ENCODE results near the gene LYPD4.
"Not testable (repeated sequence)": the region's sequence is repeated elsewhere in the genome, so short reads cannot be mapped to it uniquely, and the experiment has no call there.

The LYPD4 gene

GRCh38 chr19:41796901-41797300 is 47.6 kb downstream of the LYPD4 start:
- DNase-seq: no peak

GRCh38 chr19:41796362-41796761 is 48.1 kb downstream of the LYPD4 start, which contains the start of gene CEACAM3:
TSS of gene CEACAM3 (plus strand) at chr19:41796587. CDS start at chr19:41796678, 91 bp downstream.
- no peak for DNase-seq

- DNase-seq: peak; percentile 39
Measured at GRCh38 chr19:41795031-41795461, 49.4 kb downstream of the LYPD4 start.

GRCh38 chr19:41793414-41793727 is 51.1 kb downstream of the LYPD4 start:
- DNase-seq: no peak

GRCh38 chr19:41792513-41793413 is 51.7 kb downstream of the LYPD4 start:
- peak; percentile 29 for DNase-seq

GRCh38 chr19:41789053-41789452 is 55.4 kb downstream of the LYPD4 start:
- not testable (repeated sequence) for DNase-seq

- not testable (repeated sequence) for DNase-seq
Measured at GRCh38 chr19:41788518-41788917, 56.0 kb downstream of the LYPD4 start.

Measured in kidney glomerular epithelial cell (primary cell).